Urothelium cell line (cell line): ENCODE data around the gene CAMK2A.
A peak's percentile ranks its signal among the peaks of the same experiment; 100 is the strongest.

ENCODE experiments used
- DNase-seq: peaks from one replicate; pipeline ENCODE4 v3.0.0; 2011; ENCODE audit warnings: low spot score, mixed read lengths
- FAIRE-seq: peaks from 2 replicates; lab custom pipeline; 2011; peaks lifted over from hg19 to GRCh38; lab: Jason Lieb, UNC

The CAMK2A gene

GRCh38 chr5:150175536-150175935 is 114.0 kb downstream of the CAMK2A start:
- FAIRE-seq (no peak), DNase-seq (peak; percentile 53)

- DNase-seq (no peak), FAIRE-seq (peak; percentile 48)
These were observed 114.5 kb downstream of the CAMK2A start for GRCh38 chr5:150175076-150175475.

- DNase-seq (no peak), FAIRE-seq (no peak)
These were observed 115.3 kb downstream of the CAMK2A start for GRCh38 chr5:150174285-150174684.

GRCh38 chr5:150173161-150173560 is 116.4 kb downstream of the CAMK2A start:
- DNase-seq (no peak), FAIRE-seq (no peak)

- no peak for FAIRE-seq
- DNase-seq = no peak
These were observed 117.0 kb downstream of the CAMK2A start for GRCh38 chr5:150172556-150172955.

- no peak for DNase-seq
- FAIRE-seq = peak; percentile 13
These were observed 117.4 kb downstream of the CAMK2A start for GRCh38 chr5:150172145-150172544.
